AG09309 (cell line): Measurements from ENCODE around the gene SVOPL.
"Not testable (repeated sequence)": the region's sequence is repeated elsewhere in the genome, so short reads cannot be mapped to it uniquely, and the experiment has no call there.

Experiments used
- DNase-seq: peaks from one replicate; pipeline ENCODE4 v3.0.0-alpha.2; 2010; ENCODE audit warnings: low read depth
- H3K4me3 ChIP-seq: 2 replicates; pipeline ENCODE4 v1.5.1; 2011; ENCODE audit warnings: mild to moderate bottlenecking, low read depth, low read length, moderate library complexity; ENCODE audit not compliant: control insufficient read depth
- TF ChIP-seq, protein P1 (sequence below): IDR thresholded peaks from 2 replicates; pipeline ENCODE4 v1.5.1; 2011; ENCODE audit warnings: mild to moderate bottlenecking, low read depth, low read length, inconsistent platforms; ENCODE audit not compliant: insufficient read depth, control insufficient read depth; ENCODE audit errors: missing control alignments

Gene SVOPL

DNA sequence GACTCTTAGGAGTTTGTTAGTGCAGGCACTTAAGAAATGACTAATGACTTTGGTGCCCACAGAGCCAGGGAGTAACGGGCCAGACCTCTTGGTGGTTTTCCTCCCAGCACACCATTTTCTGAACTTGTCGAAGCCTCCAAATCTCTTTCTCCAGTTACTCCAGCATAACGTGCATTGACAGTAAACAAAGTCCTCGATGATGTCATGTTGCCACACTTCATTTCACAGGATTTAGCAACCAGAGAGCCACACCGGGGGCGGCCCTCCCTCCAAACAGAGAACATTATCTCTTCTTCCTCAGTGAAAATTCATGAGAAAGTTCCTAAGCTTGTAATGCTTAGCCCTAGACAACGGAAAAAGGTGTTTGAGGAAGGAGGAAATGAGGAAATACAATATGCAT lies 4.0 kb upstream of the SVOPL start:
- no peak for DNase-seq
- H3K4me3 ChIP-seq = no peak overlapping the region
- TF ChIP-seq, protein P1, sequence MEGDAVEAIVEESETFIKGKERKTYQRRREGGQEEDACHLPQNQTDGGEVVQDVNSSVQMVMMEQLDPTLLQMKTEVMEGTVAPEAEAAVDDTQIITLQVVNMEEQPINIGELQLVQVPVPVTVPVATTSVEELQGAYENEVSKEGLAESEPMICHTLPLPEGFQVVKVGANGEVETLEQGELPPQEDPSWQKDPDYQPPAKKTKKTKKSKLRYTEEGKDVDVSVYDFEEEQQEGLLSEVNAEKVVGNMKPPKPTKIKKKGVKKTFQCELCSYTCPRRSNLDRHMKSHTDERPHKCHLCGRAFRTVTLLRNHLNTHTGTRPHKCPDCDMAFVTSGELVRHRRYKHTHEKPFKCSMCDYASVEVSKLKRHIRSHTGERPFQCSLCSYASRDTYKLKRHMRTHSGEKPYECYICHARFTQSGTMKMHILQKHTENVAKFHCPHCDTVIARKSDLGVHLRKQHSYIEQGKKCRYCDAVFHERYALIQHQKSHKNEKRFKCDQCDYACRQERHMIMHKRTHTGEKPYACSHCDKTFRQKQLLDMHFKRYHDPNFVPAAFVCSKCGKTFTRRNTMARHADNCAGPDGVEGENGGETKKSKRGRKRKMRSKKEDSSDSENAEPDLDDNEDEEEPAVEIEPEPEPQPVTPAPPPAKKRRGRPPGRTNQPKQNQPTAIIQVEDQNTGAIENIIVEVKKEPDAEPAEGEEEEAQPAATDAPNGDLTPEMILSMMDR = no peak

DNA sequence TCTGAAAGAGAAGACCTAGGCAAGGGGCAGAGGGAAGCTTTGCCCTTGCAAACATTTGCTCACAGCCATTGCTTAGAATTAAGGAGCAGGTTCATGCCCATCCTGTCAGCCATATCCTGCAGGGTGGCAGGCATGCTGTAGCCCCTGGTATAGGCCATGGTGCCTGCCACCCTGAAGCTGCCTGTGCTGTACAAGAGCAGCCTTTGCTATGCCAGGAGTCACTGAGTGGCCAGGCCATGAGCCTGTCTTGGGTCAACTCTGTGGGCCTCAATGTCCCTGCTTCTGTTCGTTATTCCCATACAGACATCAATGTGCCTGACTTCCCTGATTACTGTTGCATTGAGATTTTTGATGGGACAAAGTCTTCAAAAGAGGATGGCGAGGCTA lies 368 bp upstream of the SVOPL start:
- TF ChIP-seq, protein P1 = no peak
- no peak overlapping the region for H3K4me3 ChIP-seq
- DNase-seq = no peak

DNA sequence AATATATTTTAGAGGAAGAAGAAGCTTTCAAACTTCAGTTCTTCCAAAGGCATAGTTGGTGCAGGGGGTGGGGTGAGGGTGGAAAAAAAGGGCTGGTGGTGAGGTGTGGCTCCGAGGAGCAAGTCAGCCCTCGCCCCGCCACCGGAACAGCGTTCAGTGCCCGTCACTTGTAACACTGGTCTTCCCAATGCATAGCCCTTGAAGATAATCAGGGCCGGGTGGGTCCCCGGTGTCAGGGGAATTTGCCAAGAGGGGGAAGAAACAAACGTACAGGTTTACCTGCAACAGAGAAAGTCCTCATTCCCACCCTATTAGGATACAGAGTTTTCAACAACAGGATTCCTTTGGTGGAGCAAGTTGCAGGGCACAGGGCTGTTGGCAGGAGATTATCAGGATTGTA lies 1.5 kb downstream of the SVOPL start:
- DNase-seq = no peak
- TF ChIP-seq, protein P1 = no peak
- no peak overlapping the region for H3K4me3 ChIP-seq

DNA sequence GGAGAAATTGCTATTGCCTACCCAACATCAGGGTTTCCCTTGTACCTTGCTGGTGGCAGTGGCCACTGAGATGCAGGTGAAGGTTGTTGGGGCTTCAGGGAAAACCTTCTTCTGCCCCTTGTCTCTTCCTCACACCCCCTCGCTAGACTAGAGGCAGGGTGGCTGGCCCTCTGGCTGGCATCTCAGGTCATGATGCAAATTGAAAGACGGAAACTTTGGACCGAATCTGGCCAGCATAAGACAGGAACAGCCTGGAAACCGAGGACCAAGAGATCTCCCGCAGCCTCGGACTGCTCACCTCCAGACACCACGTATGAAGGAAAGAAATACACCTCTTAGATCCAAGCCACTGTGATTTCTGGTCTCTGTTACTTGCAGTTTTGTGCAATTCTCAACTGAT lies 2.9 kb downstream of the SVOPL start:
- TF ChIP-seq, protein P1 = no peak
- DNase-seq = no peak
- H3K4me3 ChIP-seq = no peak overlapping the region

DNA sequence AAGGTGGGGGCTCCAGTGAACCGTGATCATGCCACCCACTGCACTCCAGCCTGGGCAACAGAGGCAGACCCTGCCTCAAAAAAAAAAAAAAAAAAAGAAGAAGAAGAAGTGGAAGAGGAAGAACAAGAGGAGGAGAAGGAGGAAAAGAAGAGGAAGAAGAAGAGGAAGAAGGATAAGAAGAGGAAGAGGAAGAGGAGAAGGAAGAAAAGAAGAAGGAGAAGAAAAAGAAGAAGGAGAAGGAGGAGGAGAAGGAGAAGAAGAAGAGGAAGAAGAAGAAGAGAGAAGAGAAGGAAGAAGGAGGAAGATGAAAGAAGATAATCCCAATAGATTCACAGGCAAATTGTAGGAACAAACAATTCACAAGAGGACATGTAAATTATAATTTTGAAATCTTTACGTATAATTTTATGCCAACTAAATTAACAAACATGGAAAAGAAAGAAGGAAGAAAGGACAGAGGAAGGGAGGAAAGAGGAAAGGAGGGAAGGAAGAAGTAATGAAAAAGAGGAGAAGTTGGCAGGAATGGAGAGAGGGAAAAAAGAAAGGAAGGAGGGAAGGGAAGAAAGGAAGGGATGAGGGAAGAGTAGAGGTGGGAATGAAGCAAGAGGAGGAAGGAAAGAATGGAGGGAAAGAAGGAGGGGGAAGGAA lies 3.5 kb downstream of the SVOPL start:
- H3K4me3 ChIP-seq = no peak overlapping the region
- TF ChIP-seq, protein P1 = no peak
- no peak for DNase-seq

DNA sequence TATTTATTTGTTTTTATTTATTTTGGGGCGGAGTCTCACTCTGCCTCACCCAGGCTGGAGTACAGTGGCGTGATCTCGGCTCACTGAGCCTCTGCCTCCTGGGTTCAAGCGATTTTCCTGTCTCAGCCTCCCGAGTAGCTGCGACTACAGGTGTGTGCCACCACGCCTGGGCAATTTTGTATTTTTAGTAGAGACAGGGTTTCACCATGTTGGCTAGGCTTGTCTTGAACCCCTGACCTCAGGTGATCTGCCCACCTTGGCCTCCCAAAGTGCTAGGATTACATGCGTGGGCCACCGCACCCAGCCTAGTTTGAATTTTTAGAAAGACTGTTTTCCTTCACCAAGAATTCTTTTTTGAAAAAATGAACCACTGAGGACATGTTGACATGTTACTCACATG lies 5.4 kb downstream of the SVOPL start:
- not testable (repeated sequence) for H3K4me3 ChIP-seq, DNase-seq

DNA sequence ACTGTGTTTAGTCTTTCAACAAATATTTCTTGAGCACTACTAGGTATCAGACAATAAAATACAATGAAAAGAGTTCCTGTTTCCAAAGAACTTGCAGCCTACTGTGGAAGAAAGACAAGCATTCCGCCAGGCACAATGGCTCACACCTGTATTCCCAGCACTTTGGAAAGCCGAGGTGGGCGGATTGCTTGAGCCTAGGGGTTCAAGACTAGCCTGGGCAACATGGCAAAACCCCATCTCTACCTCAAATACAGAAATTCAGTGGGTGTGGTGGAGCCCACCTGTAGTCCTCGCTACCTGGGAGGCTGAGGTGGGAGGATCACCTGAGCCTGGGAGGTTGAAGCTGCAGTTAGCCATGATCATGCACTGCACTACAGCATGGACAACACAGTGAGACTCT lies 6.1 kb downstream of the SVOPL start:
- TF ChIP-seq, protein P1 = no peak
- no peak overlapping the region for H3K4me3 ChIP-seq
- no peak for DNase-seq
